Lower leg skin (tissue), 3 donors: Measurements from ENCODE around the gene SPARC.

Experiments
- POLR2A ChIP-seq, 2 donors: fragments of 450-650 bp; IDR thresholded peaks; one replicate each; pipeline ENCODE4 v1.6.1; 2016 to 2017; ENCODE audit warnings: antibody characterized with exemption in 2 of 2, mild to moderate bottlenecking in 1 of 2, moderate library complexity in 1 of 2
- TF ChIP-seq, protein P1 (sequence below), 3 donors: fragments of 450-650 bp; IDR thresholded peaks; one replicate each; pipeline ENCODE4 v1.5.1; 2016; ENCODE audit warnings: antibody characterized with exemption in 3 of 3, mild to moderate bottlenecking in 3 of 3, moderate library complexity in 2 of 3

- TF ChIP-seq, protein P1, sequence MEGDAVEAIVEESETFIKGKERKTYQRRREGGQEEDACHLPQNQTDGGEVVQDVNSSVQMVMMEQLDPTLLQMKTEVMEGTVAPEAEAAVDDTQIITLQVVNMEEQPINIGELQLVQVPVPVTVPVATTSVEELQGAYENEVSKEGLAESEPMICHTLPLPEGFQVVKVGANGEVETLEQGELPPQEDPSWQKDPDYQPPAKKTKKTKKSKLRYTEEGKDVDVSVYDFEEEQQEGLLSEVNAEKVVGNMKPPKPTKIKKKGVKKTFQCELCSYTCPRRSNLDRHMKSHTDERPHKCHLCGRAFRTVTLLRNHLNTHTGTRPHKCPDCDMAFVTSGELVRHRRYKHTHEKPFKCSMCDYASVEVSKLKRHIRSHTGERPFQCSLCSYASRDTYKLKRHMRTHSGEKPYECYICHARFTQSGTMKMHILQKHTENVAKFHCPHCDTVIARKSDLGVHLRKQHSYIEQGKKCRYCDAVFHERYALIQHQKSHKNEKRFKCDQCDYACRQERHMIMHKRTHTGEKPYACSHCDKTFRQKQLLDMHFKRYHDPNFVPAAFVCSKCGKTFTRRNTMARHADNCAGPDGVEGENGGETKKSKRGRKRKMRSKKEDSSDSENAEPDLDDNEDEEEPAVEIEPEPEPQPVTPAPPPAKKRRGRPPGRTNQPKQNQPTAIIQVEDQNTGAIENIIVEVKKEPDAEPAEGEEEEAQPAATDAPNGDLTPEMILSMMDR (IDR thresholded peaks at IDR 0.05), result no peak
- no peak for TF ChIP-seq POLR2A (IDR thresholded peaks at IDR 0.05)
Measured at GRCh38 chr5:151670083-151670686, 16.5 kb downstream of the SPARC start.
